Heart left ventricle (tissue), 13 donors: ENCODE measurements around the gene SBSN.

Experiments
- CTCF ChIP-seq, 12 donors: fragments of 200-600 bp; sonication (generic) in 4 of 12; IDR thresholded peaks; one replicate each; pipeline versions ENCODE4 v1.5.0 to v1.8.0; 2018 to 2022; ENCODE audit warnings: antibody characterized with exemption in 12 of 12, mild to moderate bottlenecking in 5 of 12
- POLR2A ChIP-seq, 2 donors: fragments of 450-650 bp; IDR thresholded peaks; one replicate each; pipeline ENCODE4 v1.6.1; 2017; ENCODE audit warnings: antibody characterized with exemption in 2 of 2, mild to moderate bottlenecking in 2 of 2, moderate library complexity in 2 of 2
- donor health status: ischemic (EF 13 %, LVEDD 7.1; RV severe dilation, severe dysfunction).
- donor health status: DM: no; HTN: yes; CAD: no.
- donor health status: DM: no; HTN: no; CAD: no.
- donor health status: ischemic (EF 25% LVEDD 6.9; RV normal size, moderate dysfunction).
- donor health status: ischemic (EF 25% LVEDD 5.7; RV mildly dilated, moderate dysfunction).
- donor health status: ischemic (EF 35%, LVEDD 5.7; RV mildly dilated, moderate dysfunction).
- donor health status: nonischemic (EF 11% LVEDD 7.7; RV severe dilation, severe dysfunction).
- donor health status: DM: yes; HTN: yes; CAD: no.
- donor health status: PGD.
- donor health status: ischemic (EF 29% LVEDD 5.4; RV normal size, mild dysfunction).
- donor health status: nonischemic (EF 23%, LVEDD 6.1; RV moderate dilation, normal function).

- TF ChIP-seq CTCF (IDR thresholded peaks at IDR 0.05) (no peak), POLR2A (IDR thresholded peaks at IDR 0.05) (no peak)
These were observed 5.3 kb downstream of the SBSN start for GRCh38 chr19:35522745-35523327.
